ENCODE measurements around the gene C1orf21.
"Not testable (repeated sequence)": the region's sequence is repeated elsewhere in the genome, so short reads cannot be mapped to it uniquely, and the experiment has no call there.

Gene C1orf21, protein sequence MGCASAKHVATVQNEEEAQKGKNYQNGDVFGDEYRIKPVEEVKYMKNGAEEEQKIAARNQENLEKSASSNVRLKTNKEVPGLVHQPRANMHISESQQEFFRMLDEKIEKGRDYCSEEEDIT

DNA sequence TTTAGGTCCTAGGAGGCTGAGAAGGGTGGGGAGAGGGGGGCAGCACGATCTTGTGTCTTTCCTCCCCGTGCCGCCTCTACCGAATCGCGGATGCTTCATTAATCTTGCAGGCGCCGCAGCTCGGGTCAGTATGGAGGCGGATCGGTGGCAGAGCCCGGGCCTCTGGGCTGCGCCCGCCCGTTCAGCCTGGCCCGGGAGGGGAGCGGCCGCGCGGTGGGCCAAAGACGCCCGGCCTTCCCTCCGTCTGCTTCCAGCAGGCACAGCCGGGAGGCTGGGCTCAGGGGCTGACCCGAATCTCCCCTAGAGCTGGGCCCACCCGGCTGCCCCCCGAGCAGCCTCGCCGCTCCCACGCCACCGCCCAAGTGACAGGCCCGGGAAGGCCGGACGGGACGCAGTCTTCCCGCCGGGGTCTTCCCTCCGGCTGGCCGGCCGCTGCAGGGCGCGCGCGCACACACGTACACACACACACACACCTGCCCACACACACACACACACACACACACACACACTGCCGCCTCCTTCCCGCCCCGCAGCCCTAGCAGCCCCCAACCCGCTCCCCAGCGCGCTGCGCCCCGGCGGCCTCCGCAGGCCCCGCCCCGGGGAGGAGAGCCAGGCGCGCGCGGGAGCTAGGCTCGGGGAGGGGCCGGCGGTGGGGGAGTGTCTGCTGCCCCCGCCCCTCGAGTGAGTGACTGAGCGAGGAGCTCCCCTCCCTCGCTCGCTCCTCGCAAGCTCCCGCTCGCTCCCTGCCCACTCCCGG is at the start of gene C1orf21:
TSS of gene C1orf21 (plus strand) at position 718 of the 757 bp plus-strand sequence. CDS start 90,481 bp downstream, outside the sequence.
- H3K27me3 Mint-ChIP-seq = peaks cover 47% of the 10 kb centered on the region
- H3K4me3 Mint-ChIP-seq = peak within 1 kb of the TSS; percentile 85
- H3K36me3 Mint-ChIP-seq = no peaks in the 10 kb centered on the region
- no peak within 1 kb of the TSS for H3K27ac Mint-ChIP-seq
- H3K9me3 Mint-ChIP-seq (ENCODE audit: low read depth) = no peaks in the 10 kb centered on the region
- peaks cover 17% of the 10 kb centered on the region for H3K4me1 Mint-ChIP-seq (ENCODE audit: low read depth)

DNA sequence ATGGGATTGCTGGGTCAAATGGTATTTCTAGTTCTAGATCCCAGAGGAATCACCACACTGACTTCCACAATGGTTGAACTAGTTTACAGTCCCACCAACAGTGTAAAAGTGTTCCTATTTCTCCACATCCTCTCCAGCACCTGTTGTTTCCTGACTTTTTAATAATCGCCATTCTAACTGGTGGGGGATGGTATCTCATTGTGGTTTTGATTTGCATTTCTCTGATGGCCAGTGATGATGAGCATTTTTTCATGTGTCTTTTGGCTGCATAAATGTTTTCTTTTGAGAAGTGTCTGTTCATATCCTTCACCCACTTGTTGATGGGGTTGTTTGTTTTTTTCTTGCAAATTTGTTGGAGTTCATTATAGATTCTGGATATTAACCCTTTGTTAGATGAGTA is 49.0 kb upstream of the C1orf21 start:
- H3K36me3 Mint-ChIP-seq; H3K27me3 Mint-ChIP-seq; H3K4me1 Mint-ChIP-seq (ENCODE audit: low read depth); H3K9me3 Mint-ChIP-seq (ENCODE audit: low read depth); H3K27ac Mint-ChIP-seq; H3K4me3 Mint-ChIP-seq: not testable (repeated sequence)

DNA sequence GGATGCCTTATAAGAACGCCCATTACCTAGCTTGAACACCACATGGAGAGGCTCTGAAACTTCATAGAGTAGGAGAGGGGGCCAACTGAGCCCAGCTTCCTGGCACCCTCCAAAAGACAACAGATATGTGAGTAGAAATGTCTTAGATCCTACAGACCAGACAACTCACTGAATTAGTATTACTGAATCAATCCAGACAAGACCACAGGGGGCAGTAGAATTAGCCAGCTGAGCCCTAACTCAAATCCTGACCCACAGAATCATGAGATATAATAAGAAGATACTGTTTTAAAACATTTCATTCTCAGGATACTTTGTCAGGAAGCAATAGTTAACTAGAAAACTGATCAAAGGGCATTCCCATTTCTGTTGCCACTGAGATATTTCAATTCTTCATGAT is 45.8 kb upstream of the C1orf21 start:
- Mint-ChIP-seq H3K4me1 (ENCODE audit: low read depth) (no peaks in the 10 kb centered on the region), H3K27ac (no peak overlapping the region), H3K36me3 (no peaks in the 10 kb centered on the region), H3K4me3 (no peak overlapping the region), H3K27me3 (peaks cover 5% of the 10 kb centered on the region), H3K9me3 (ENCODE audit: low read depth) (no peaks in the 10 kb centered on the region)

DNA sequence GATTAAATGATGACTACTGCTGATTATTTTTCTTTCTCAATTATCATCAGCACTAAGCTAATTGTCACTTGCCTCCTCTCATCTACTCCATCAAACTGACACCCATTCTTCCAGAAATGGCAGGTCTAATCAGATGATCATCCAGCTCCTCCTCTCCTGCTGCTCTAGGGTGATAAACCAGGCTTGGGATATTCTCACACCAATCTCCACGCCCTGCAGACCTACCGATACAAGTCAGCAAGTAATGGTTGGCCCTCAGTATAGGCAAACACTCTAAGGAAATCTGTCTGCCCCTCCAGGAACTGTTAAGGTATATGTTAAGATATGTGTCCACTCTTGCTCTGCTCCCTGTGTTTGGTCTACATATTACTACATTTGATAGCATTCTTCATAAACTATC is 36.3 kb upstream of the C1orf21 start:
- H3K27ac Mint-ChIP-seq = no peak overlapping the region
- H3K27me3 Mint-ChIP-seq = peaks cover 6% of the 10 kb centered on the region
- no peaks in the 10 kb centered on the region for H3K9me3 Mint-ChIP-seq (ENCODE audit: low read depth)
- H3K36me3 Mint-ChIP-seq = no peaks in the 10 kb centered on the region
- H3K4me3 Mint-ChIP-seq = no peak overlapping the region
- H3K4me1 Mint-ChIP-seq (ENCODE audit: low read depth) = no peaks in the 10 kb centered on the region

DNA sequence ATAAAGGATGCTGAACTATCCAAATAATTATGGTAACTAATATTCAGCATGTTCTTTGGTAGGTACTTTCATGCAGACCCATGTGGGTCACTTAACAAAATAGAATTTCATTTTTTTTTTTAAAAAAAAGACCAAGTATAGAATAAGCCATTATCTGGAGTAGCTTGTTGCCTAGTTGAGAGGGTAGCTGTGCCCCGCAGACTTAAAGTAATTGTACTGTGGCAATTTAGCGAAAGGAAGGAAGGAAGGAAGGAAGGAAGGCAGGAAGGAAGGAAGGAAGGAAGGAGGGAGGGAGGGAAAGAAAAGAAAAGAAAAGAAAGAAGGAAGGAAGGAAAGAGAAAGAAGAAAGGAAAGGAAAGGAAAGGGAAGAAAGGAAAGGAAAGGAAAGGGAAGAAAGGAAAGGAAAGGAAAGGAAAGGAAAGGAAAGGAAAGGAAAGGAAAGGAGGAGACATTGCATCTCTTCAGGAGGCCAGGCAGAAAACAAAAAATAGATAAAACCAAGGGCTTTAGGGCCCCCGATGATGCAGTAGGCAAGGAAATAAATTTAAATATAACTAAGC is 35.3 kb upstream of the C1orf21 start:
- Mint-ChIP-seq H3K4me3 (no peak overlapping the region), H3K4me1 (ENCODE audit: low read depth) (no peaks in the 10 kb centered on the region), H3K9me3 (ENCODE audit: low read depth) (no peaks in the 10 kb centered on the region), H3K27me3 (peaks cover 4% of the 10 kb centered on the region), H3K36me3 (no peaks in the 10 kb centered on the region), H3K27ac (no peak overlapping the region)

DNA sequence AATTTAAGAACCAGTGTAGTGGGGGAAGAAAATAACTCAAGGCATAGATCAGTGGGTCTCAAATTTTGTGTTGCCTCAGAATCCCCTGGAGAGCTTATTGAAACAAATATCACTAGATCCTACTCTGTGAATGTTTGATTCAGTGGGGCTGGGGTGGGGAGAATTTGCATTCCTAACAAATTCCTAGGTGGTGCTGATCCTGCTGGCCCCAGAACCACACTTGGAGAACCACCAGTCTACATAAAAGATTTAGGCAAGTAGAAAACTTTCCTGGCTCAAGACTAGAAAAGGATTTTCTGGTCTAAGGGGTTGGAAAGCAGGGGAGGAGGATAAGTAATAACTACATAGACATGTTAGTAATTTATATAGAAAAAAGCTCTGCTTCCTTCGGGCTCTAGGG is 34.1 kb upstream of the C1orf21 start:
- Mint-ChIP-seq H3K4me3 (no peak overlapping the region), H3K9me3 (ENCODE audit: low read depth) (no peaks in the 10 kb centered on the region), H3K27ac (no peak overlapping the region), H3K4me1 (ENCODE audit: low read depth) (no peaks in the 10 kb centered on the region), H3K27me3 (peaks cover 4% of the 10 kb centered on the region), H3K36me3 (no peaks in the 10 kb centered on the region)

DNA sequence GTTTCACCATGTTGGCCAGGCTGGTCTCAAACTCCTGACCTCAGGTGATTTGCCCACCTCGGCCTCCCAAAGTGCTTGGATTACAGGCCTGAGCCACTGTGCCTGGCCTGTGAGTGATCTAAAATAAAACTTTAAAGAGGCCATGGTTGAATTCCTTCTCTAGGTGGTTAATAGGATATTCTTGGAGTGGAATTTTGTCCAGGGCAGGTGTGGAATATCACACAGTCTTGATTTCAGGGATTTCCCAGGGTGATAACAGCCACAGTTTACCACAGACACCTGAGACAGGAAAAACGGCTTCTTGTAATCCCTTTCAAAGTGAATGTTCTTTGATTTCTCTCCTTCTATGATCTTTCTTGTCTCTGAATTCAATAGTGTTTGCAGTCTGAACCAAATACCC is 32.1 kb upstream of the C1orf21 start:
- Mint-ChIP-seq H3K4me3 (no peak overlapping the region), H3K9me3 (ENCODE audit: low read depth) (no peaks in the 10 kb centered on the region), H3K27ac (no peak overlapping the region), H3K36me3 (no peaks in the 10 kb centered on the region), H3K4me1 (ENCODE audit: low read depth) (no peaks in the 10 kb centered on the region), H3K27me3 (peaks cover 4% of the 10 kb centered on the region)

DNA sequence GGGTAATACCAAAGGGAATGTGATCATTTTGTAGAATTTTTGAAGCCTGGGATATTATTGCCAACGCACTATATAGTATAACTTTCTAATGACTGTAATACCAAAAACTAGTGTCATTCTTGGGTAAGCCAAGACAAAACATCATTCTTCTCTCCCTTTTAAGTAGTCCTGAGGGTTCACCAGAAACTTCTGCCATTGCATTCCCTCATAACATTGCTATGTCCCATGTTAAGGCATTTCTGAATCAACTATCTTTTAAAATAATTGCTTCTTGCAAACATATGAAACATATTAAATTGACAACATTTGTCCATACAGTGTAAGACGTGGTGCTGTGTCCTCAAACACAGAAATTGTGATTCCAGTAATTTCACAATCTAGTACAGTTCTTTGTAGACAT is 29.9 kb upstream of the C1orf21 start:
- Mint-ChIP-seq H3K9me3 (ENCODE audit: low read depth) (no peaks in the 10 kb centered on the region), H3K4me3 (no peak overlapping the region), H3K36me3 (no peaks in the 10 kb centered on the region), H3K4me1 (ENCODE audit: low read depth) (no peaks in the 10 kb centered on the region), H3K27me3 (peaks cover 4% of the 10 kb centered on the region), H3K27ac (no peak overlapping the region)

DNA sequence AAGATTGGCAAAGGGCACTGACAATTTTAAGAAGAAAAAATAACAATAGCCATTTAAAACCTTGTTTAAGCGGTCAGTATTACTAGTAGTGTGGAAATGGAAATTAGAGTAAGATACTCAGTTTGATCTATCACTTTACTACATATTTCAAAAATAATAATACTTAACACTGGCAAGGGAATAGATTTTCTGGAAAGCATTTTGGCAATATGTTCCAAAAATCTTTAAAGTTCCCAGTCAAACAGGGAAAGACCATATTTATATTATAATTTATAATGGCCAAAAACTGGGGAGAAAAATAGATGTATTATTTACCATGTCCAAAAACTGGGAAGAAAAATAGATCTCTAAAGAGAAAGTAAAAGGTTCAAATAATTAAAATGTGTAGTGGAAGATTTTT is 28.6 kb upstream of the C1orf21 start:
- Mint-ChIP-seq H3K4me3 (no peak overlapping the region), H3K36me3 (no peaks in the 10 kb centered on the region), H3K9me3 (ENCODE audit: low read depth) (no peaks in the 10 kb centered on the region), H3K4me1 (ENCODE audit: low read depth) (no peaks in the 10 kb centered on the region), H3K27ac (no peak overlapping the region), H3K27me3 (peaks cover 4% of the 10 kb centered on the region)

DNA sequence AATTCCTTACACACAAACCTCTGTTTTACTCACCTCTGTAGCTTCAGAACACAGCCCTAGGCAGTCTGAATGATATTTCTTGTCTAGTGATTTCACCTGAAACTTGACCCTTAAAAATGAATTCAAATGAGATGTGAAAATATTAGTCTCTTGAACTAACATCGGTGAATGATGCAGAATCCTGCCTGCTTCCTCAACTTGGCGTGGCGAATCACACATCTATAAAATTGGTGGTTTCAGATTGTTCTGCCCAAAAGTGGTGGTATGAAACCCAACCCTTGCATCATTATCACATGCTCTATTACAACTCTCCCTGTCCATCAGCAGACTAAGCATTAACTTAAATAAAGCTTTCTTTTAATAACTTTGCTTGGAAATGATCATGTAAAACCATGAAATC is 26.9 kb upstream of the C1orf21 start:
- Mint-ChIP-seq H3K9me3 (ENCODE audit: low read depth) (no peaks in the 10 kb centered on the region), H3K27me3 (peaks cover 2% of the 10 kb centered on the region), H3K36me3 (no peaks in the 10 kb centered on the region), H3K27ac (no peak overlapping the region), H3K4me3 (no peak overlapping the region), H3K4me1 (ENCODE audit: low read depth) (no peaks in the 10 kb centered on the region)

DNA sequence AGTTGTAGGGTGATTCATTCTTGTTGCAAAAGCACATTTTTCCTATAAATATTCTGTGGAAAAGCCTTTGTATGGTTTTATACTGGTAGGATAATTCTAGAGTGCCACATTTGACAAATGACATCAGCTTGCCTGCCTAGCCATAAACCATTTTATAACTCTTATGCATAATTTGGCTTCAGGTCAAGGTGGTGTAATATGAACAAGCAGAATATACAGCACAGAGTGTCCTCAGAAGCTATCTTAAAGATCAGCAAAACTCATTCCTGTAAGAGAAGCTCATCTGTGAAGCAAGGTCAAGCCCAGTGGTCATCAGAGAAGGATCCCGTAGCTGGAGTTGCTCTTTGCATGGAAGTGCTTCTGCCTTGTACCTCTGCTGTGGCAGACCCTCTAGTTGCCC is 24.0 kb upstream of the C1orf21 start:
- no peak overlapping the region for H3K4me3 Mint-ChIP-seq
- H3K9me3 Mint-ChIP-seq (ENCODE audit: low read depth) = no peaks in the 10 kb centered on the region
- H3K27me3 Mint-ChIP-seq = peaks cover 2% of the 10 kb centered on the region
- H3K4me1 Mint-ChIP-seq (ENCODE audit: low read depth) = no peaks in the 10 kb centered on the region
- no peak overlapping the region for H3K27ac Mint-ChIP-seq
- H3K36me3 Mint-ChIP-seq = no peaks in the 10 kb centered on the region

DNA sequence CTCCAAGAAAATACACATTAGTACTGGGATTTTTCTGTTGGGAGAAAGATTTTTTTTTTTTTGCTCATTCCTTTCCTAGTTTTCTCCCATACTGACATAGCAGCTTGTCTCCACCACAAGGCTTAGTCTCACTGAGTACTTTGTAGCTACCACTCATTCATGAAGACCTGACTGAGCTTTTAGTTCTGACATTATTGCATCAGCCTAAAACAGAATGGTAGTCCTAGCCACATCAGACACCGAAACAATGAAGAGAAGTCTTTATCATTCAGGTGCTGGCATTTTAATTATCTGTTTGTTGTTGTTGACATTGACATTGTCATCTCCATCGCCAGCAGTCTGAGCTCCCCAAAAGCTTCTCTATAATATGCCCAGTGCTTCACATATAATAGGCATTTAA is 21.1 kb upstream of the C1orf21 start:
- Mint-ChIP-seq H3K27ac (no peak overlapping the region), H3K36me3 (no peaks in the 10 kb centered on the region), H3K4me3 (no peak overlapping the region), H3K9me3 (ENCODE audit: low read depth) (no peaks in the 10 kb centered on the region), H3K27me3 (peaks cover 7% of the 10 kb centered on the region), H3K4me1 (ENCODE audit: low read depth) (no peaks in the 10 kb centered on the region)

DNA sequence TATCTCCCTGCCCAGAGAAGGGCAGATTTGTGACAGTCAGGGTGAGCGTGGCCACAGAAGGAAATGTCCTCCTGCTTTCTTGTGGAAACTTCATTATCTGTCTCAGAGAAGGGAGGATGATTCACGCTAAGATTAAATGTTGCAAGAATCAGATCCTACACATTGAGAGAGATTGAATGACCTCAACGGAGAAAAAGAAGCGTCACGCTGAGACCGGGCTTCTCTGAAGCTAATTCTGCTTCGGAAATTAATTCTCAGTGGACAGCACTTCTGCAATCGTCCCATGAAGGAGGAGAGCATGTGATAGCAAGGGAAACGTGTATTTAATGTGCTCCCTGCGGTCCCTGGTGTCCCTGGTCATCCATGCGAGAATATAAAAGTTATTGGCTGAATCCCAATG is 19.8 kb upstream of the C1orf21 start:
- H3K27ac Mint-ChIP-seq = no peak overlapping the region
- H3K9me3 Mint-ChIP-seq (ENCODE audit: low read depth) = no peaks in the 10 kb centered on the region
- no peaks in the 10 kb centered on the region for H3K36me3 Mint-ChIP-seq
- no peaks in the 10 kb centered on the region for H3K4me1 Mint-ChIP-seq (ENCODE audit: low read depth)
- H3K27me3 Mint-ChIP-seq = peaks cover 7% of the 10 kb centered on the region
- H3K4me3 Mint-ChIP-seq = no peak overlapping the region

DNA sequence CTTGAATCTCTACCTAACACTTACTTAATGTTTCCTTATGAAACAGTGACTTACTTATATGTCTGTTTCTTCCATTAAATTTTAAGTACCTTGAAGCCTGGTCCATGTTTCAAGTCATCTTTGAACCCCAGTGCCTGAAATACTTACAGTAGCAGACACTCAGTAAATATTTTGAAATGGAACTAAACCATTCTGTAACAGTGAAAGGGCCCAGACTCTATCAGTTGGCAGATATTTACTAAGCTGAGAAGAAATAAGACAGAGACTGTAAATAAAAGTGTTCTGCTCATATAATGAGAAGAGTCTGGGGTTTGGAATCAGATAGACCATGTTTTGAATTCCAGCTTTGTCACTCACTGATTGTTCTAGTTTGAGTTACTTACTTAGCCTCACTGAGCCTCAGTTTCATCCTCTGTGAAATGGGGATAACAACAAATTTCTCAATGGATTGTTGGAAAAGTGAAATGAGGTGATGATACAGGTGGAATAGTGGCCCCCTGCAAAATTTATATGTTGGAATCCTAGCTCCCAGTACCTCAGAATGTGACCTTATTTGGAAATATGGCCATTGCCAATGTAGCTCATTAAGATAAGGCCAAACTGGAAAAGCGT is 19.3 kb upstream of the C1orf21 start:
- Mint-ChIP-seq H3K4me1 (ENCODE audit: low read depth) (no peaks in the 10 kb centered on the region), H3K9me3 (ENCODE audit: low read depth) (no peaks in the 10 kb centered on the region), H3K27me3 (peaks cover 7% of the 10 kb centered on the region), H3K4me3 (no peak overlapping the region), H3K27ac (no peak overlapping the region), H3K36me3 (no peaks in the 10 kb centered on the region)

DNA sequence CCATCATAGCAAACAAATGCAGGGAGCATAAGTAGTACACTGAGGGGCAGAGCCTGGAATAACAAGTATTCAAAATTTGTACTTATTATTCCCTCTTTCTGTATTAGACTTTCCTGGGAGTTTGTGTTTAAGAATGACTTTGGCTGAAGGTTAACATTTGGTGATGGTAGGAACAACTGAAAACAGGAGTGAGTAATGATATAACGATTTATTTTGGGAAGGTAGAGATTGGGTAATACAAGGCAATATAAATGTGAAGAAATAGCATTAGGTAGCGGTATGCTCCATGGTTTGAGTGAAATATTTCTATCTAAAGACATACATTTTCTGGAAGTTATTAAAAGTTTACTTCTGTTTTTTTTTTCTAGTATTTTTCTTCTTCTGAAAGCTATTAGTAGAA is 18.5 kb upstream of the C1orf21 start:
- peaks cover 10% of the 10 kb centered on the region for H3K27me3 Mint-ChIP-seq

More for the DNA sequence above, 18.5 kb upstream of the C1orf21 start:
- Mint-ChIP-seq H3K27ac (no peak overlapping the region), H3K4me3 (no peak overlapping the region), H3K4me1 (ENCODE audit: low read depth) (no peaks in the 10 kb centered on the region), H3K36me3 (no peaks in the 10 kb centered on the region), H3K9me3 (ENCODE audit: low read depth) (no peaks in the 10 kb centered on the region)

All from activated naive CD8-positive, alpha-beta T cell (primary cell).